ENCODE results near the gene ATP8A1.

DNA sequence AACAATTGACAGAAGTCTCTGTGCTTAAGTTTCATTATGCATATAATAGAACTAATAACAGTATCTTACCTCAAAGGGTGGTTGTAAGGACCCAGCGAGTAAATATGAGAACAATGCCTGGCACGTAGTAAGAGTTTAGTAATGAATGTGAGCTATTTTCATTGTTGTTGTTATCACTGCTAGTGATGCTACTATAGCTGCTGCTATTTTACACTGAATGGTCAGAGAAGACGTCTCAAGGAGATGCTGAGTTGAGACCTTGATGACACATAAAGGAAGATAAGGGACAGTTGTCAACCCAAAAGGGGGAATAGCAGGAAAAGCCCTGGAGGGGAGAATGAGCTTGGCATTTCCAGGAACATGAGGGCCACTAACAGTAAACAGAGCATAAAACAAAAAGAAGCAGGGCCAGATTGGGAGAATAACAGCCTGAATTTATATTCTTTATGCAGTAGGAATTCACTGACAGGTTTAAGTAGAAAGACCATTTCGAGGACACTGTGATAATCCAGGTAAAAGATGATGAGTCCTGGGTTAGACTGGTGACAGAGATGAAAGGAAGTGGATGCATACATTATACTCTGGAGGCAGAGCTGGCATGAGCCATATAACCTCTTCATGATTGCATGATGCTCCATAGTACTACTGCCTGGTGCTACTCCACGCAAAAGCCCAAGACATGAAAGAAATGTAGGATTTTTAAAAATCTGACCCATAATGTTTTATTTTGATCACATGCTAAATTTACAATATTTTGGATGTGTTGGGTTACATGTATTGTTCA is 23.1 kb downstream of the ATP8A1 start:
- no peak for TF ChIP-seq POLR2A (IDR thresholded peaks at IDR 0.05)
- TF ChIP-seq, protein P1, sequence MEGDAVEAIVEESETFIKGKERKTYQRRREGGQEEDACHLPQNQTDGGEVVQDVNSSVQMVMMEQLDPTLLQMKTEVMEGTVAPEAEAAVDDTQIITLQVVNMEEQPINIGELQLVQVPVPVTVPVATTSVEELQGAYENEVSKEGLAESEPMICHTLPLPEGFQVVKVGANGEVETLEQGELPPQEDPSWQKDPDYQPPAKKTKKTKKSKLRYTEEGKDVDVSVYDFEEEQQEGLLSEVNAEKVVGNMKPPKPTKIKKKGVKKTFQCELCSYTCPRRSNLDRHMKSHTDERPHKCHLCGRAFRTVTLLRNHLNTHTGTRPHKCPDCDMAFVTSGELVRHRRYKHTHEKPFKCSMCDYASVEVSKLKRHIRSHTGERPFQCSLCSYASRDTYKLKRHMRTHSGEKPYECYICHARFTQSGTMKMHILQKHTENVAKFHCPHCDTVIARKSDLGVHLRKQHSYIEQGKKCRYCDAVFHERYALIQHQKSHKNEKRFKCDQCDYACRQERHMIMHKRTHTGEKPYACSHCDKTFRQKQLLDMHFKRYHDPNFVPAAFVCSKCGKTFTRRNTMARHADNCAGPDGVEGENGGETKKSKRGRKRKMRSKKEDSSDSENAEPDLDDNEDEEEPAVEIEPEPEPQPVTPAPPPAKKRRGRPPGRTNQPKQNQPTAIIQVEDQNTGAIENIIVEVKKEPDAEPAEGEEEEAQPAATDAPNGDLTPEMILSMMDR (IDR thresholded peaks at IDR 0.05): no peak

Measured in adrenal gland (tissue), 5 donors.